ENCODE results near the gene DRICH1. TPM values are rescaled to one million over a fixed set of nuclear protein-coding genes. Genes with fewer than 3 reads are reported as not detected.

DRICH1 gene
- total RNA-seq, 4 donors from 2014 or later, result 0.56 to 1.3 (median 0.72) TPM; not detected in 1

GRCh38 chr22:23580576-23581259 is 51.4 kb downstream of the DRICH1 start:
- DNase-seq (ENCODE audit: low spot score) (no peak), ATAC-seq (ENCODE audit: low FRiP score) (no peak)
- no peak for TF ChIP-seq CTCF (IDR thresholded peaks at IDR 0.05)

GRCh38 chr22:23579870-23580575 is 52.1 kb downstream of the DRICH1 start, which contains the start of gene IGLL1:
Gene IGLL1, minus strand, starts transcription at chr22:23580290. Its CDS starts 100 bp downstream, at chr22:23580190.
- no peak for DNase-seq (ENCODE audit: low spot score)
- no peak for ATAC-seq (ENCODE audit: low FRiP score)
- no peak for TF ChIP-seq CTCF (IDR thresholded peaks at IDR 0.05)

GRCh38 chr22:23579280-23579679 is 52.8 kb downstream of the DRICH1 start:
- no peak for DNase-seq (ENCODE audit: low spot score)
- ATAC-seq (ENCODE audit: low FRiP score), result no peak
- TF ChIP-seq CTCF (IDR thresholded peaks at IDR 0.05), result no peak

GRCh38 chr22:23578306-23578705 is 53.8 kb downstream of the DRICH1 start:
- no peak for TF ChIP-seq CTCF (IDR thresholded peaks at IDR 0.05)
- ATAC-seq (ENCODE audit: low FRiP score) (no peak), DNase-seq (ENCODE audit: low spot score) (no peak)

- TF ChIP-seq CTCF (IDR thresholded peaks at IDR 0.05), result no peak
- DNase-seq (ENCODE audit: low spot score) (no peak), ATAC-seq (ENCODE audit: low FRiP score) (no peak)
These were observed 55.4 kb downstream of the DRICH1 start for GRCh38 chr22:23576681-23577080.

GRCh38 chr22:23575601-23576000 is 56.5 kb downstream of the DRICH1 start:
- TF ChIP-seq CTCF (IDR thresholded peaks at IDR 0.05), result no peak
- ATAC-seq (ENCODE audit: low FRiP score) (no peak), DNase-seq (ENCODE audit: low spot score) (no peak)

- ATAC-seq (ENCODE audit: low FRiP score), result no peak
- TF ChIP-seq CTCF (IDR thresholded peaks at IDR 0.05), result no peak
- no peak for DNase-seq (ENCODE audit: low spot score)
These were observed 57.2 kb downstream of the DRICH1 start for GRCh38 chr22:23574877-23575276.

Measured in omental fat pad (tissue), 4 donors.